RWPE1 (cell line): ENCODE data around the gene BLOC1S3.

Experiments used
- CTCF ChIA-PET: fragments of 350-600 bp; sonication (Branson Sonifier 250); formaldehyde crosslinking; extraction: SDS; loops from one replicate; lab custom pipeline; 2021; lab: Yijun Ruan, JAX
- POLR2A ChIA-PET: fragments of 400-600 bp; formaldehyde crosslinking; extraction: SDS; loops from one replicate; lab custom pipeline; 2020; ENCODE audit warnings: antibody characterized with exemption; ENCODE audit not compliant: low non-redundant PET; lab: Yijun Ruan, JAX
- DNase-seq: peaks from one replicate; pipeline ENCODE4 v3.0.0; 2012; ENCODE audit warnings: low spot score
- H3K27ac ChIP-seq: fragments of 450-650 bp; 2 replicates; pipeline ENCODE4 v1.5.1; 2017
- TF ChIP-seq, protein P1 (sequence below): fragments of 450-650 bp; conservative IDR thresholded peaks from 2 replicates; pipeline ENCODE4 v1.5.1; 2017; ENCODE audit warnings: low read depth, mild to moderate bottlenecking

The BLOC1S3 gene

DNA sequence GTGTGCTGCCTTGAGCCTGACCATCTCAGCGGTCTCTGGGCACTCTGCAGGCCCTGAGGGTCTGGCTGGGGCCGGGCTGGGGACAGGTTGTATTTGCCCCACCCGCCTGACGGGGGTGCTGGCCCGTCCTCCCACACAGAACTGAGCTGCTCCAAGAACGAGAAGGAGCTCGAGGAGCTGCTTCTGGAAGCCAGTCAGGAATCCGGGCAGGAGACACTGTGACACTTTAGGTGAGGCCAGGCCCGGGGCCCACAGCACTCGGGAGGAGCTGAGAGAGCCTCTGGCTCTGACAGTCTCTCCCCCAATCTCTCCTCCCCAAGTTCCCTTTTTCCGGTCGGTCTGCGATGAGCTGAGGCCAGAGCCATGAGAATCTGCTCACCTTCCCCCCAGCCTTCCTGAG is 32.3 kb upstream of the BLOC1S3 start:
- ChIA-PET CTCF (interaction anchor here (1.1 kb wide), 1 partner anchor 16 kb away, joined by 3 read pairs; no protein-coding TSS in a partner anchor), POLR2A (interaction anchor here (0.8 kb wide), 1 partner anchor 103 kb away, joined by 8 read pairs; no protein-coding TSS in a partner anchor)
- TF ChIP-seq, protein P1, sequence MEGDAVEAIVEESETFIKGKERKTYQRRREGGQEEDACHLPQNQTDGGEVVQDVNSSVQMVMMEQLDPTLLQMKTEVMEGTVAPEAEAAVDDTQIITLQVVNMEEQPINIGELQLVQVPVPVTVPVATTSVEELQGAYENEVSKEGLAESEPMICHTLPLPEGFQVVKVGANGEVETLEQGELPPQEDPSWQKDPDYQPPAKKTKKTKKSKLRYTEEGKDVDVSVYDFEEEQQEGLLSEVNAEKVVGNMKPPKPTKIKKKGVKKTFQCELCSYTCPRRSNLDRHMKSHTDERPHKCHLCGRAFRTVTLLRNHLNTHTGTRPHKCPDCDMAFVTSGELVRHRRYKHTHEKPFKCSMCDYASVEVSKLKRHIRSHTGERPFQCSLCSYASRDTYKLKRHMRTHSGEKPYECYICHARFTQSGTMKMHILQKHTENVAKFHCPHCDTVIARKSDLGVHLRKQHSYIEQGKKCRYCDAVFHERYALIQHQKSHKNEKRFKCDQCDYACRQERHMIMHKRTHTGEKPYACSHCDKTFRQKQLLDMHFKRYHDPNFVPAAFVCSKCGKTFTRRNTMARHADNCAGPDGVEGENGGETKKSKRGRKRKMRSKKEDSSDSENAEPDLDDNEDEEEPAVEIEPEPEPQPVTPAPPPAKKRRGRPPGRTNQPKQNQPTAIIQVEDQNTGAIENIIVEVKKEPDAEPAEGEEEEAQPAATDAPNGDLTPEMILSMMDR: no peak
- peak overlapping the region; percentile 20 for H3K27ac ChIP-seq
- DNase-seq: no peak

DNA sequence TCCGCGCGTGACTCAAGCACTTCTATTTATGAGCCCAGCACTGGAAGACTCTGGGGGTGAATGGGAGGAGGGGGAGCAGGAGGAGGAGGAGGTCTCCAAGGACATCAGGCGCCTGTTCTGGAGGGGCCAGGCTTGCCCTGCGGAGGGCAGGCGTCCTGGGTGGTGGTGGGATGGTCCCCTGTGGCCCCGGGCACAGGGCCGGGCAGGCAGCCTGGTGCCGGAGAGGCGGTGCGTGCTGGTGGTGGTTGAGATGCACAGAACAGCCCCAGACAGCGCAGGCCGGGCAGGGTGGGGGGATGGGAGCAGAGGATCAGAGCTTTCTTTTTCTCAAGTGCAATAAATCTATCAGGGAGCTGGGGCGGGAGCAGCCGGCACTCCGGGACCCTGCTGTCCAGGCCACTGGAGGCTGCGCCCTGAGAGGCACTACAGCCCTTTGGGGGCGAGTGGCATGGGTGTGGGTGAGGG is 31.8 kb upstream of the BLOC1S3 start:
- DNase-seq: no peak
- CTCF ChIA-PET: interaction anchor here (0.7 to 1.1 kb wide), 2 partner anchors 12 to 16 kb away, joined by 3 to 4 read pairs; no protein-coding TSS in a partner anchor
- TF ChIP-seq, protein P1: no peak
- peak overlapping the region; percentile 20 for H3K27ac ChIP-seq
- POLR2A ChIA-PET: interaction anchor here (0.8 kb wide), 1 partner anchor 103 kb away, joined by 8 read pairs; no protein-coding TSS in a partner anchor

DNA sequence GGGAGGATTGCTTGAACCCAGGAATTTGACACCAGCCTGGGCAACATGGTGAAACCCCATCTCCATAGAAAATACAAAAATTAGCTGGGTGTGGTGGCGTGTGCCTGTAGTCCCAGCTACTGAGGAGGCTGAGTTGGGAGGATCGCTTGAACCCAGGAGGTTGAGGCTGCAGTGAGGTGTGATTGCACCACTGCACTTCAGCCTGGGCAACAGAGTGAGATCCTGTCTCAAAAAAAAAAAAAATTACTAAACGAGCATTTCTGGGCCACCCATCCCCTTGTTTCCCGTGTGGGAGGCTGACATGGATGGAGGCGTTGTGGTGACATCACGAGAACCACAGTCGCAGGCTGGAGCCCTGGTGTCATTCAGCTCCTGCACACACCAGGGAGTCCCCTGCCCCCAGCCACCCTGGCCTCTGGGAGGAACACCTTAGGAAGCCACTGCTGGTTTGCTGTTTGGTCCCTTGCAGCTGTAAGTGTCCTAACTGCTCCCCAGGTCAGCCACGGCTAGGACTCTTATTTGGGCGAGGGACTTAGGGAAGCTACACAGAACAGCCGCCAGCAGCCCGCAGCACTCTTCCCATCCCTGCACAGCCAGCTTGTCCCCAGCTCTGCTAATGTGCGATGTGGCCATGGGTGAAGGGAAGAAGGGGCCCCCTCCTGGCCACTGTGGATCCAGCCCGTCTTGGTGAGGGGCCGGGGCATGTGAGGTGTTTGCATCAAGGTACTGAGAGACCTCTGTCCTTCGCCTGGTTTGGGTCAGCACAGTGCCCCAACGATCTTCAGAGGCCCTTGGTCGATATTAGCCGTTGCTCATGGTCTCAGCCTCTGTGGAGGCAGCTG is 30.5 kb upstream of the BLOC1S3 start:
- H3K27ac ChIP-seq: peak overlapping the region; percentile 62
- ChIA-PET POLR2A (interaction anchor here (0.7 kb wide), 1 partner anchor 119 kb away, joined by 3 read pairs; no protein-coding TSS in a partner anchor), CTCF (interaction anchor here (1.2 kb wide), 1 partner anchor 101 kb away, joined by 3 read pairs; no protein-coding TSS in a partner anchor)
- DNase-seq: no peak
- TF ChIP-seq, protein P1: no peak

DNA sequence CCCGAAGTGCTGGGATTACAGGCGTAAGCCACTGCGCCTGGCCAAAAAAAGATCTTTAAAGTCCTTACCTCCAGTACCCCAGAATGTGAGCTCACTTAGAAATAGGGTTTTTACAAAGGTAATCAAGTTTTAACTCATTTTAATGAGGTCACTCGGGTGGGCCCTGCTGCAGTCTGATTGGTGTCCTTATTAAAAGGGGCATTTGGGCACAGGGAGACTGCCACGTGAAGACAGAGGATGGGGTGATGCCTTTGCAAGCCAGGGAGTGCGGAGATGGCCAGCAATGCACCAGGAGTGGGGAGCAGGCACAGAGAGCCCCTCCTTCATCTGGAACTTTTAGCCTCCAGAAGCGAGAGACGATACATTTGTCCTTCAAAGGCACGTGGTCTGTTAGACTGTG is 29.5 kb upstream of the BLOC1S3 start:
- ChIA-PET CTCF (interaction anchor here (1.2 kb wide), 1 partner anchor 99 kb away, joined by 3 read pairs; no protein-coding TSS in a partner anchor), POLR2A (no interaction called here)
- TF ChIP-seq, protein P1: no peak
- peak overlapping the region; percentile 62 for H3K27ac ChIP-seq
- DNase-seq: no peak

DNA sequence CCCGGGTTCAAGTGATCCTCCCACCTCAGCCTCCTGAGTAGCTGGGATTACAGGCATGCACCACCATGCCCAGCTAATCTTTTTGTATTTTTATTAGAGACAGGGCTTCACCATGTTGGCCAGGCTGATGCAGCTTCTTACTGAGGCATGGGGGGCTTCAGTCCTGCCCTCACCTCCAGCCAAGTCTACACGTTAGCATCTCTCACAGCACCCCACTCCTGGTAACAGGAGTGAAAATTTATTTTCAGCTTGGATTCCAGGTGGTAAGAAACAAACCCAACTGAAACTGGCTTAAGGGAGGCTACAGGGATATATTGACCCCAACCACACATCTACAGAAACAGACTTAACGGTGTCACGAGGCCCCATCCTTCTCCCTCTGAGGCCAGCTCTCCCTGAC is 28.4 kb upstream of the BLOC1S3 start:
- H3K27ac ChIP-seq: peak overlapping the region; percentile 62
- TF ChIP-seq, protein P1: no peak
- DNase-seq: no peak
- ChIA-PET CTCF (interaction anchor here (0.5 to 0.6 kb wide), 2 partner anchors 42 to 1084 kb away, joined by 3 read pairs; no protein-coding TSS in a partner anchor), POLR2A (no interaction called here)

DNA sequence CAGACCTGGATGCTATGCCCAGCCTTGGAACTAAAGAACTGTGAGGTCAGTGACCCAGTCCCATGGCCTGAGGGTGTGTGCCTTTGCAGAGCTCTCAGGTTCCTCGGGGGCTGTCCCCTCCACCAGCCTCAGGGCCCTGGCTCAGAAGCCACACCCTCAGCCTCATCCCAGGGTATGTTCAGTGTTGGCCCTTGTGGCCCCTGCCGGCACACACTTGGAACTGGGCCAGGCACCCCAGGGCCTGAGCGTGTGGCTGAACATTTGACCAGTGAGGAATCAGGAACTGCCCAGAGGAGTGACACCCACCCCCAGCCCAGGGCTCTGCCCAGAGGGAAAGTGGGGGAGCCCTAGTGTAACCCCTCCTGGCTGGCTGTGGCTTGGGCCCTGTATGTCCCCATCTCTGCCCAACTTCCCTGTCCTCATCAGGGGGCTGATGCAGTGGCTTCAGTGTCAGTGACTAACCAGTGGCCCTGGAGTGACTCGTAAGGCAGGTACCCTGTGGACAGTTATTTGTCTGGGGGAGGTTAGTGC is 27.8 kb upstream of the BLOC1S3 start:
- H3K27ac ChIP-seq: peak overlapping the region; percentile 62
- TF ChIP-seq, protein P1: no peak
- POLR2A ChIA-PET: no interaction called here
- CTCF ChIA-PET: no interaction called here
- DNase-seq: no peak
